IPS DF 6.9 (cell line): ENCODE measurements around the gene ISCU.
"Not testable (repeated sequence)": the region's sequence is repeated elsewhere in the genome, so short reads cannot be mapped to it uniquely, and the experiment has no call there.

ENCODE experiments used
- DNase-seq: peaks from one replicate; pipeline ENCODE4 v3.0.0-alpha.2; 2013; ENCODE audit warnings: low read depth, low spot score
- H3K27ac ChIP-seq: one replicate; pipeline ENCODE4 v1.5.1; 2013; ENCODE audit warnings: low read length, control low read depth
- H3K27me3 ChIP-seq: 2 replicates; pipeline ENCODE4 v1.6.1; 2013; ENCODE audit warnings: mild to moderate bottlenecking, low read length; ENCODE audit not compliant: control insufficient read depth, insufficient read depth
- H3K36me3 ChIP-seq: 2 replicates; pipeline ENCODE4 v1.6.1; 2013; ENCODE audit warnings: low read length; ENCODE audit not compliant: control insufficient read depth, insufficient read depth
- H3K4me1 ChIP-seq: 2 replicates; pipeline ENCODE4 v1.6.1; 2013; ENCODE audit warnings: low read length; ENCODE audit not compliant: control insufficient read depth, insufficient read depth
- H3K4me3 ChIP-seq: 2 replicates; pipeline ENCODE4 v1.5.1; 2013; ENCODE audit warnings: mild to moderate bottlenecking, low read length
- H3K9me3 ChIP-seq: 2 replicates; pipeline ENCODE4 v1.6.1; 2013; ENCODE audit warnings: low read length, inconsistent platforms; ENCODE audit not compliant: control insufficient read depth, insufficient read depth
- WGBS: extraction: QIAGEN DNeasy Blood & Tissue Kit; methylation state at CpG from one replicate; pipeline ENCODE4 v1.1.7; 2013; ENCODE audit warnings: mixed read lengths, missing lambda C conversion rate; ENCODE audit not compliant: insufficient read length, insufficient coverage; 5-methylcytosine and 5-hydroxymethylcytosine counted together

ISCU gene

DNA sequence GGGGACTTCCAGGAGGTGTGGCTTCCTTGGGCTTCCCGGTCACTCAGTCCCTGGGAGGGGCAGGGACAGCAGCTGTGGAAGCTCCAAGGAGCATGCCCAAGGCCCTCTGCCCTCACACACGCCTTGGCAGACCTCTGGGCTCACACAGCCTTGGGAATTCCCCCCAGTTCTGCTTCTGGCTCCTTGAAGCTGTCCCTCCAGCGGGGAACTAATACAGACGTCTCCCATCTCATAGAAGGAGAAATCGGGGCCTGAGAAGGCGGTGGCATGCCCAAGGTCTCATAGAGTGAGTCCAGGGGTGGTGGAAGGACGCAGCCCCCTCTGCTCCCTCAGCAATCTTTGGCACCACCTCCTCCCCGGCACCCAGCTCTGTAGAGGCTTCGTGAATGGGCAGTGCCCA is 51.2 kb downstream of the ISCU start:
- no peak overlapping the region for H3K27ac ChIP-seq
- H3K9me3 ChIP-seq, result no peaks in the 10 kb centered on the region
- H3K4me3 ChIP-seq, result no peak overlapping the region
- WGBS, result no CpG with 5 or more reads among the region's 9 CpGs
- no peak for DNase-seq
- H3K36me3 ChIP-seq, result no peaks in the 10 kb centered on the region
- no peaks in the 10 kb centered on the region for H3K27me3 ChIP-seq
- H3K4me1 ChIP-seq, result peaks cover 2% of the 10 kb centered on the region; the same call in 1 of the 2 replicates

GRCh38 chr12:108614041-108614440 is 51.6 kb downstream of the ISCU start:
- H3K36me3 ChIP-seq, result no peaks in the 10 kb centered on the region
- DNase-seq, result no peak
- no peaks in the 10 kb centered on the region for H3K9me3 ChIP-seq
- H3K27ac ChIP-seq, result no peak overlapping the region
- no peak overlapping the region for H3K4me3 ChIP-seq
- no CpG with 5 or more reads among the region's 4 CpGs for WGBS
- H3K4me1 ChIP-seq, result peaks cover 2% of the 10 kb centered on the region; the same call in 1 of the 2 replicates
- no peaks in the 10 kb centered on the region for H3K27me3 ChIP-seq

GRCh38 chr12:108614639-108615038 is 52.2 kb downstream of the ISCU start:
- Histone ChIP-seq H3K27me3 (no peaks in the 10 kb centered on the region), H3K27ac (no peak overlapping the region), H3K4me3 (no peak overlapping the region), H3K36me3 (no peaks in the 10 kb centered on the region), H3K9me3 (no peaks in the 10 kb centered on the region), H3K4me1 (peaks cover 2% of the 10 kb centered on the region; the same call in 1 of the 2 replicates)
- no CpG with 5 or more reads among the region's 6 CpGs for WGBS
- no peak for DNase-seq

DNA sequence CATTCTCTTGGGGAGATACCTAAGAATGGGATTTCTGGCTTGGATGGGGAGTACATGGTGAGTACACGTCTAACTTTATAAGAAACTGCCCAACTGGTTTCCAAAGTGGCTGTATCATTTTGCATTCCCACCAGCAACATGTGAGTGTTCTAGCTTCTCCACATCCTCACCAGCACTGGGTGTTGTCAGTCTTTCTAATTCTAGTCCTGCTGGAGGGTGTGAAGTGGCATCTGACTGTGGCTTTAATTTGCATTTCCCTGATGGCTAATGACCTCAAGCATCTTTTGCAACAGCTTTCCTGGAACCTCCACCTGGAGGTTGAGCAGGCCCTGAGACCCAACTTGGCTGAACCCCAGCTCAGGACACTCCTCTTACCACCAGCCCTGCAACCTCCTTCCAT is 53.5 kb downstream of the ISCU start:
- H3K9me3 ChIP-seq, result no peaks in the 10 kb centered on the region
- no peak overlapping the region for H3K4me3 ChIP-seq
- peaks cover 2% of the 10 kb centered on the region; the same call in 1 of the 2 replicates for H3K4me1 ChIP-seq
- H3K27me3 ChIP-seq, result no peaks in the 10 kb centered on the region
- no CpG with 5 or more reads among the region's 1 CpG for WGBS
- no peak overlapping the region for H3K27ac ChIP-seq
- DNase-seq, result no peak
- no peaks in the 10 kb centered on the region for H3K36me3 ChIP-seq

DNA sequence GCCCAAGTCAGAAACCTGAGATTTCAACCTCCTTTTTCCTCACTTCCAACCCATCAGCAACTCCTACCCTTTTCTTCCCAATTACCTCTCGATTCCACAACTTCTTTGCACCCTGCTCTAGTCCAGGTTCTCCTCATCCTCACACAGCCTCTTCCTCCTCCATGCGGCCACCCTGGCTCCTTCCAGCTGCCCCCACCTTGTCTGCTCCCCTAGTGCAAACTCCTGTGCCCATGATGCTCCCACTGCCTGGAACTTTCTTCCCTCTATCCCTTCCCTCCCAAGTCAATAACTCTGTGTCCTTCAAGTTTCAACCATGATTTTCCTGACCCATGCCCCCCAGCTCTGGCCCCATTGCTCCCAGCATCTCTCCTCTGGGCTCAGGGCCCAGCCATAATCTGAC is 54.0 kb downstream of the ISCU start:
- no peaks in the 10 kb centered on the region for H3K36me3 ChIP-seq
- H3K27ac ChIP-seq, result no peak overlapping the region
- 100% methylated on average over 1 of the region's 2 CpGs for WGBS

GRCh38 chr12:108616941-108617858 is 54.8 kb downstream of the ISCU start:
- WGBS, result no CpG with 5 or more reads among the region's 14 CpGs
- DNase-seq, result no peak
- peaks cover 2% of the 10 kb centered on the region; the same call in 1 of the 2 replicates for H3K4me1 ChIP-seq
- no peak overlapping the region for H3K4me3 ChIP-seq
- H3K9me3 ChIP-seq, result no peaks in the 10 kb centered on the region
- H3K27ac ChIP-seq, result no peak overlapping the region
- no peaks in the 10 kb centered on the region for H3K36me3 ChIP-seq
- H3K27me3 ChIP-seq, result no peaks in the 10 kb centered on the region

More for the DNA sequence above, 54.0 kb downstream of the ISCU start:
- Histone ChIP-seq H3K4me1 (peaks cover 2% of the 10 kb centered on the region; the same call in 1 of the 2 replicates), H3K27me3 (no peaks in the 10 kb centered on the region), H3K4me3 (no peak overlapping the region), H3K9me3 (no peaks in the 10 kb centered on the region)
- no peak for DNase-seq

DNA sequence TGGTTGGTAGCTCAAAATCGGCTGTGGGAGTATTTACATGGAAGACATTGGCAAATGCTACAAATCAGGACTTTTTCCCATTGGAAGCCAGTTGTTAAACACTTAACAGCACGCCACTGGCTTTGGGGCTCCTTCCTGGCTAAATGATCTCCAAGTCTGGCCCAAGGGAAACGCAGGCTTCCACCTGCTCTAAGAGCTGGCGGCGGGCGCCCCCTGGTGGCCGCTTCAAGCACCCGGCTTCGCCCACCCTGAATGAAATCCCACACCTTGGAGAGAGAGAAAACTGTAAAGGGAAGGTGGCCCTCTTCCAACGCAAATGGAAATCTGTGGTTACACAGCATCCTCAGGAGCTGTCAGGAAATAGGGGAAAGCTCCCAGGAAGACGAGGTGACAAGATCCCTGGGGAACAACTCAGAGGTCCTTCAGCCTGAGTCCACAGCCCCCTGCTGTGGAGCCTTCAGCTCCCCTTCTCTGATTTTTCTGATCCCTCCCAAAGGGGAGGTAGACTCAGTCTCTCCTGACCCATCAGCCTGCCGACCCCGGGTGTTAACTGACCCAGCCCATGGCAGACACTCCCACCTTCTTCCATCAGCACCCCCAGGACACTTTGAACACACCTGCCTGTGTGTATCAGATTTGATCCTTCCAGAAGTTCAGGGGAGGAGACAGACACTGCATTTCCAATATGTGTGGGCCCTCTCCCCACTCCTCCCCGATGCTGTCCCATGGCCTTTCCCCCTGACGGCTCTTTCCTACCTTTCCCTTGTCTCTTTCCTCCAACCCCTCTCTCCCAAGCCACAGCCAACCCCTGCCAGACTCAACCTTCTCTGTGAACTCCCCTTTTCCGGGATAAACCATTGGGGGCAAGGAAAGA is 55.9 kb downstream of the ISCU start:
- Histone ChIP-seq H3K4me3 (no peak overlapping the region), H3K36me3 (no peaks in the 10 kb centered on the region), H3K9me3 (no peaks in the 10 kb centered on the region), H3K4me1 (peaks cover 2% of the 10 kb centered on the region; the same call in 1 of the 2 replicates), H3K27ac (no peak overlapping the region), H3K27me3 (no peaks in the 10 kb centered on the region)
- WGBS, result no CpG with 5 or more reads among the region's 16 CpGs
- no peak for DNase-seq

DNA sequence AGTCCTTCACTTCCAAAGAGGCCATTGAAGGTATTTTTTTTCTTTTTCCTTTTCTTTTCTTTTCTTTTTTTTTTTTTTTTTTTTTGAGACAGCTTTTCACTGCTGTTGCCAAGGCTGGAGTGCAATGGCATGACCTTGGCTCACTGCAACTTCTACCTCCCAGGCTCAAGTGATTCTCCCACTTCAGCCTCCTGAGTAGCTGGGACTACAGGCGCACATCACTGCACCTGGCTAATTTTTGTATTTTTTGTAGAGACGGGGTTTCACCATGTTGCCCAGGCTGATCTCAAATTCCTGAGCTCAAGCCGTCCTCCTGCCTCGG is 56.5 kb downstream of the ISCU start:
- not testable (repeated sequence) for H3K27ac ChIP-seq, H3K4me3 ChIP-seq
- WGBS, result no CpG with 5 or more reads among the region's 4 CpGs

More for the DNA sequence above, 56.5 kb downstream of the ISCU start:
- H3K9me3 ChIP-seq, H3K4me1 ChIP-seq, H3K36me3 ChIP-seq, DNase-seq, H3K27me3 ChIP-seq: not testable (repeated sequence)
